HG03442 (cell line): ENCODE measurements around the gene MGAT3.

Experiments
- ATAC-seq: cut with Tn5 transposase; IDR thresholded peaks from one replicate; pipeline ENCODE4 v1.9.1; 2021; ENCODE audit warnings: mild to moderate bottlenecking, moderate library complexity; ENCODE audit not compliant: unreplicated experiment

MGAT3 gene

GRCh38 chr22:39526736-39527171 lies 69.9 kb downstream of the MGAT3 start:
- no peak for ATAC-seq

GRCh38 chr22:39527481-39527961 lies 70.7 kb downstream of the MGAT3 start:
- ATAC-seq = no peak

- no peak for ATAC-seq
These were observed 71.4 kb downstream of the MGAT3 start for GRCh38 chr22:39528080-39528661.

- ATAC-seq = peak; percentile 27
These were observed 72.1 kb downstream of the MGAT3 start for GRCh38 chr22:39528681-39529486.

GRCh38 chr22:39529487-39529851 lies 72.7 kb downstream of the MGAT3 start:
- no peak for ATAC-seq

- no peak for ATAC-seq
These were observed 73.3 kb downstream of the MGAT3 start for GRCh38 chr22:39530116-39530515.

GRCh38 chr22:39530692-39531331 lies 74.0 kb downstream of the MGAT3 start:
- ATAC-seq = no peak

GRCh38 chr22:39532215-39533073 lies 75.6 kb downstream of the MGAT3 start, which contains the start of gene RPS19BP1:
Gene RPS19BP1, minus strand, starts transcription at chr22:39532748. Its CDS starts 10 bp downstream, at chr22:39532738.
- ATAC-seq = peak; percentile 67

- ATAC-seq = no peak
These were observed 77.3 kb downstream of the MGAT3 start for GRCh38 chr22:39534092-39534506.

- ATAC-seq = no peak
These were observed 78.0 kb downstream of the MGAT3 start for GRCh38 chr22:39534591-39535356.

GRCh38 chr22:39535357-39535725 lies 78.5 kb downstream of the MGAT3 start:
- ATAC-seq = no peak

- ATAC-seq = no peak
These were observed 79.1 kb downstream of the MGAT3 start for GRCh38 chr22:39535831-39536449.

- ATAC-seq = no peak
These were observed 79.9 kb downstream of the MGAT3 start for GRCh38 chr22:39536711-39537110.

- ATAC-seq = no peak
These were observed 81.2 kb downstream of the MGAT3 start for GRCh38 chr22:39537975-39538374.
